BJ (cell line): Measurements from ENCODE around the gene MYZAP. TPM values are rescaled to one million over a fixed set of nuclear protein-coding genes. Genes with fewer than 3 reads are reported as not detected.

Experiments used
- CTCF ChIA-PET: fragments of 350-600 bp; formaldehyde crosslinking; extraction: SDS; loops from one replicate; lab custom pipeline; 2021; ENCODE audit warnings: antibody characterized with exemption, inconsistent platforms; lab: Yijun Ruan, JAX
- POLR2A ChIA-PET: fragments of 300-600 bp; sonication (Branson Sonifier 250); formaldehyde crosslinking; extraction: SDS; loops from one replicate; lab custom pipeline; 2021; ENCODE audit warnings: antibody characterized with exemption; lab: Charles Lee
- DNase-seq: peaks from one replicate; pipeline ENCODE4 v3.0.0-alpha.2; 2011; ENCODE audit warnings: low read depth
- H3K27me3 ChIP-seq: 2 replicates; pipeline ENCODE4 v1.6.0; 2011; ENCODE audit warnings: low read length; ENCODE audit not compliant: control insufficient read depth, insufficient read depth
- H3K36me3 ChIP-seq: 2 replicates; pipeline ENCODE4 v1.5.1; 2011; ENCODE audit warnings: low read length; ENCODE audit not compliant: control insufficient read depth, insufficient read depth
- H3K4me3 ChIP-seq: 2 replicates; pipeline ENCODE4 v1.5.1; 2011; ENCODE audit warnings: low read depth, mild to moderate bottlenecking, control low read depth, low read length
- CTCF ChIP-seq: IDR thresholded peaks from 2 replicates; pipeline ENCODE4 v1.5.1; 2011; ENCODE audit warnings: low read depth, mild to moderate bottlenecking, control low read depth, inconsistent platforms, low read length, moderate library complexity; ENCODE audit not compliant: insufficient read depth
- polyA minus RNA-seq: library from RNA; depleted of rRNA, polyadenylated mRNA; stranded (reverse); fragments of >200 nt; gene quantifications from 2 replicates; pipeline ENCODE4 v1.2.3, GENCODE V29; 2011; rRNA and poly(A)+ RNA removed
- polyA plus RNA-seq: library from polyadenylated mRNA; depleted of rRNA; stranded (reverse); fragments of >200 nt; gene quantifications from 2 replicates; pipeline ENCODE4 v1.2.3, GENCODE V29; 2011; rRNA removed

The MYZAP gene
- polyA plus RNA-seq (0.11 and 0.45 TPM in 2 replicates), polyA minus RNA-seq (0.09 TPM in 1 of 2 replicates, not detected in the other)

GRCh38 chr15:57591822-57592367 lies at the start of gene MYZAP:
MYZAP (plus strand) TSS chr15:57591904; CDS start chr15:57592035, 131 bp downstream.
- Histone ChIP-seq H3K27me3 (peaks cover 5% of the 10 kb centered on the region; the same call in 1 of the 2 replicates), H3K4me3 (peak within 1 kb of the TSS; percentile 45), H3K36me3 (no peaks in the 10 kb centered on the region)
- ChIA-PET CTCF (interaction anchor here (1.7 kb wide), 1 partner anchor 20 kb away, joined by 5 read pairs; no protein-coding TSS in a partner anchor), POLR2A (no interaction called here)
- no peak for TF ChIP-seq CTCF
- no peak for DNase-seq

- no peaks in the 10 kb centered on the region for H3K36me3 ChIP-seq
- no peaks in the 10 kb centered on the region; the same call in none of the 2 replicates for H3K27me3 ChIP-seq
- no peak for TF ChIP-seq CTCF
- H3K4me3 ChIP-seq = no peak overlapping the region
- ChIA-PET CTCF (interaction anchor here (0.6 to 6.3 kb wide), 24 partner anchors 9 to 721 kb away, joined by 3 to 63 read pairs (median 4); no protein-coding TSS in a partner anchor), POLR2A (no interaction called here)
- DNase-seq = no peak
These were observed 49.2 kb upstream of the MYZAP start for GRCh38 chr15:57542505-57542817.

- CTCF ChIA-PET = interaction anchor here (0.5 to 6.3 kb wide), 6 partner anchors 15 to 331 kb away, joined by 3 to 63 read pairs (median 6); no protein-coding TSS in a partner anchor
These were observed 46.7 kb upstream of the MYZAP start for GRCh38 chr15:57544848-57545480.

GRCh38 chr15:57545995-57546394 lies 45.7 kb upstream of the MYZAP start:
- CTCF ChIA-PET = interaction anchor here (0.7 to 6.3 kb wide), 5 partner anchors 9 to 207 kb away, joined by 3 to 63 read pairs (median 10); no protein-coding TSS in a partner anchor
- no peak overlapping the region for H3K4me3 ChIP-seq
- no peaks in the 10 kb centered on the region; the same call in none of the 2 replicates for H3K27me3 ChIP-seq
- POLR2A ChIA-PET = no interaction called here
- DNase-seq = no peak
- TF ChIP-seq CTCF = no peak
- H3K36me3 ChIP-seq = no peaks in the 10 kb centered on the region

More at GRCh38 chr15:57544848-57545480, 46.7 kb upstream of the MYZAP start:
- no peaks in the 10 kb centered on the region; the same call in none of the 2 replicates for H3K27me3 ChIP-seq
- H3K4me3 ChIP-seq = no peak overlapping the region
- no peak for DNase-seq
- POLR2A ChIA-PET = no interaction called here
- no peak for TF ChIP-seq CTCF
- no peaks in the 10 kb centered on the region for H3K36me3 ChIP-seq

GRCh38 chr15:57547243-57547755 lies 44.4 kb upstream of the MYZAP start:
- no peak for TF ChIP-seq CTCF
- CTCF ChIA-PET = interaction anchor here (0.6 to 6.3 kb wide), 5 partner anchors 13 to 1647 kb away, joined by 3 to 63 read pairs (median 3); no protein-coding TSS in a partner anchor
- Histone ChIP-seq H3K36me3 (no peaks in the 10 kb centered on the region), H3K4me3 (no peak overlapping the region), H3K27me3 (no peaks in the 10 kb centered on the region; the same call in none of the 2 replicates)
- DNase-seq = no peak
- POLR2A ChIA-PET = no interaction called here
